ENCODE results near the gene LNPEP. TPM values are rescaled to one million over a fixed set of nuclear protein-coding genes. Genes with fewer than 3 reads are reported as not detected.

Gene LNPEP
- total and polyA plus RNA-seq, 10 of the 15 experiments (the other 5 are each of a cell fraction or from before 2014, with no cell fraction given): 5.6 to 54.9 (median 25.0) TPM

DNA sequence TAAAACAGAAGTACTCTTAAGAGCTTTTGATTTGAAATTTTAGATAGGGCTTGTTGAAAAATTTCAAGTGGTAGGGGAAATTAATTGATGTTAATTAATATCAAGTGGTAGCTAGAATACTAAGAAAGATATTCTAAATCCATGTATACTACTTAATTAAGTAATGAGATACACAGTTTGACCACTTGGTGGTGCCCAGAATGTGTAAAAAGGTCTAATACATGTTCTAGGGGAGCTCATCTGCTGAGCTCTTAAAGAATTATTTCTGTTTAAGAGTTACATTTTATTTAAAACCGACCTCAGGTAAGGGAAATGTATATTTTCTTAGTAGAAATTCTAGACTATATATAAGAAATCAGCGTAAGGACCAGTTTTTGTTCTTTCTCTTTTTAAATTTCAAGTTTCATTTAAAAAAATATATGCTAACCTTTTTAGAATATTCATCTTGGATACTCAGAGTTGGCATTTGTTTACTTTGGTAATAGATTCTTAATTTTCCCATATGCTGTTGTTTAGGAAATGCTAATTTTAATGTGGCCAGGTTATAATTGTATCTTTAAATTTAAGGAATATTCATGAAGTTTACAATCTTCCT, 61.5 kb downstream of the LNPEP start (continued):
- TF ChIP-seq, protein P1, sequence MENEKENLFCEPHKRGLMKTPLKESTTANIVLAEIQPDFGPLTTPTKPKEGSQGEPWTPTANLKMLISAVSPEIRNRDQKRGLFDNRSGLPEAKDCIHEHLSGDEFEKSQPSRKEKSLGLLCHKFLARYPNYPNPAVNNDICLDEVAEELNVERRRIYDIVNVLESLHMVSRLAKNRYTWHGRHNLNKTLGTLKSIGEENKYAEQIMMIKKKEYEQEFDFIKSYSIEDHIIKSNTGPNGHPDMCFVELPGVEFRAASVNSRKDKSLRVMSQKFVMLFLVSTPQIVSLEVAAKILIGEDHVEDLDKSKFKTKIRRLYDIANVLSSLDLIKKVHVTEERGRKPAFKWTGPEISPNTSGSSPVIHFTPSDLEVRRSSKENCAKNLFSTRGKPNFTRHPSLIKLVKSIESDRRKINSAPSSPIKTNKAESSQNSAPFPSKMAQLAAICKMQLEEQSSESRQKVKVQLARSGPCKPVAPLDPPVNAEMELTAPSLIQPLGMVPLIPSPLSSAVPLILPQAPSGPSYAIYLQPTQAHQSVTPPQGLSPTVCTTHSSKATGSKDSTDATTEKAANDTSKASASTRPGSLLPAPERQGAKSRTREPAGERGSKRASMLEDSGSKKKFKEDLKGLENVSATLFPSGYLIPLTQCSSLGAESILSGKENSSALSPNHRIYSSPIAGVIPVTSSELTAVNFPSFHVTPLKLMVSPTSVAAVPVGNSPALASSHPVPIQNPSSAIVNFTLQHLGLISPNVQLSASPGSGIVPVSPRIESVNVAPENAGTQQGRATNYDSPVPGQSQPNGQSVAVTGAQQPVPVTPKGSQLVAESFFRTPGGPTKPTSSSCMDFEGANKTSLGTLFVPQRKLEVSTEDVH (IDR thresholded peaks at IDR 0.05; ENCODE audit: low read depth, partially characterized antibody): no peak
- TF ChIP-seq EED (IDR thresholded peaks at IDR 0.05; ENCODE audit: low read depth) (no peak), RAD21 (IDR thresholded peaks at IDR 0.05; ENCODE audit: insufficient read depth, low read depth, low read length) (peak; percentile 47)

DNA sequence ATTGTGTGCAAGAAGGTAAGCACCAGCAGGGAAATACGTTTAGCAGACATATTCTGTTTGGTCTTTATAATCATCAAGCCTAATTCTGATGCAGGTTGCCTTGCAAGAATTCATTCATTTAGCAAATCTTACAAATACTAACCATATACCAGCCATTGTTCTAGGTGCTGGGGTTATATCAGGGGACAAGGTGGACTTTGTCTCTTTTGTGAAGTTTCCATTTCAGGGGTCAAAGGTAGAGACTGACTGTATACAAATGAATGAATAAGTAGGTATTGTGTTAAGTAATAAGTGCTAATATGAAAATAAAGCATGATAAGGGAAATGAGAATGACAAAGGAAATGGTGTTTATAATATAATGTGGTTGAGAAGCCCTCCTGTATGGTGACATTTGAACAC, 64.0 kb downstream of the LNPEP start:
- ChIA-PET SMC1A (ENCODE audit: uncharacterized antibody, unreplicated experiment) (interaction anchor here (4.0 to 7.8 kb wide), 2 partner anchors 130 to 142 kb away, joined by 44 to 104 read pairs; partner anchors contain the start of gene LIX1), POLR2A (no interaction called here), RAD21 (ENCODE audit: unreplicated experiment) (interaction anchor here (1.2 to 4.0 kb wide), 2 partner anchors 142 to 248 kb away, joined by 4 to 45 read pairs; partner anchors contain the start of gene LIX1), CTCF (interaction anchor here (1.0 to 5.6 kb wide), 2 partner anchors 131 to 143 kb away, joined by 3 to 64 read pairs; partner anchors contain the start of gene LIX1)
- no TSS peak for BruUV-seq (replicated peaks)
- WGBS (ENCODE audit: insufficient coverage, insufficient replicate concordance, low lambda C conversion rate, missing lambda C conversion rate): 100% methylated on average over 1 of the region's 1 CpG
- no peak overlapping the region for H2AFZ ChIP-seq (ENCODE audit: control insufficient read depth, low read depth, low read length)
- in situ Hi-C loops (cut with MboI) (loop anchor here (25.0 kb wide), 1 partner anchor 1887 kb away; no protein-coding TSS in a partner anchor), intact Hi-C loops (cut with micrococcal nuclease; ENCODE audit: unreplicated experiment) (loop anchor here (5.0 kb wide), 1 partner anchor 248 kb away; no protein-coding TSS in a partner anchor)
- H3K4me2 ChIP-seq (ENCODE audit: control insufficient read depth, insufficient read depth): no peak overlapping the region
- DNase-seq (ENCODE audit: low read depth, low spot score) (no peak), FAIRE-seq (no peak), ATAC-seq (no peak)
- no peak overlapping the region for H3K9ac ChIP-seq (ENCODE audit: control insufficient read depth, insufficient read depth, low read length)
- no peaks in the 10 kb centered on the region for H3K9me3 ChIP-seq (replicated peaks; ENCODE audit: control insufficient read depth, insufficient read depth, low read length)
- no peaks in the 10 kb centered on the region for H3K4me1 ChIP-seq (ENCODE audit: control insufficient read depth, insufficient read depth, low read length)
- no peaks in the 10 kb centered on the region for H3K27me3 ChIP-seq (replicated peaks in 1 of 2; ENCODE audit: control insufficient read depth in 2 of 2, insufficient read depth in 2 of 2, low read length in 1 of 2)
- no peak overlapping the region for H3K4me3 ChIP-seq
- no peaks in the 10 kb centered on the region for H4K20me1 ChIP-seq (ENCODE audit: control insufficient read depth, insufficient read depth)
- no peaks in the 10 kb centered on the region for H3K79me2 ChIP-seq (ENCODE audit: control insufficient read depth, insufficient read depth, low read length)
- no peak overlapping the region for H3K27ac ChIP-seq (ENCODE audit: control insufficient read depth, insufficient read depth)
- peaks cover 4 to 36% of the 10 kb centered on the region in 2 experiments for H3K36me3 ChIP-seq (ENCODE audit: control insufficient read depth in 2 of 2, insufficient read depth in 2 of 2, low read length in 1 of 2)
- TF ChIP-seq SMAD1 (IDR thresholded peaks at IDR 0.05; ENCODE audit: low read depth, partially characterized antibody) (no peak), BHLHE40 (IDR thresholded peaks at IDR 0.05; ENCODE audit: borderline replicate concordance in 1 of 2, low read depth in 2 of 2, low read length in 1 of 2) (no peak), MTA2 (IDR thresholded peaks at IDR 0.05; ENCODE audit: low read depth) (no peak), ZBED1 (IDR thresholded peaks at IDR 0.05; ENCODE audit: borderline replicate concordance) (no peak), YBX1 (IDR thresholded peaks at IDR 0.05) (no peak), YY1 (IDR thresholded peaks at IDR 0.05; ENCODE audit: low read depth, low read length) (no peak), EGR1 (IDR thresholded peaks at IDR 0.05; ENCODE audit: borderline replicate concordance in 1 of 2, low read depth in 2 of 2, low read length in 2 of 2) (no peak), BMI1 (IDR thresholded peaks at IDR 0.05; ENCODE audit: borderline replicate concordance) (no peak)
- TF ChIP-seq, protein P2, sequence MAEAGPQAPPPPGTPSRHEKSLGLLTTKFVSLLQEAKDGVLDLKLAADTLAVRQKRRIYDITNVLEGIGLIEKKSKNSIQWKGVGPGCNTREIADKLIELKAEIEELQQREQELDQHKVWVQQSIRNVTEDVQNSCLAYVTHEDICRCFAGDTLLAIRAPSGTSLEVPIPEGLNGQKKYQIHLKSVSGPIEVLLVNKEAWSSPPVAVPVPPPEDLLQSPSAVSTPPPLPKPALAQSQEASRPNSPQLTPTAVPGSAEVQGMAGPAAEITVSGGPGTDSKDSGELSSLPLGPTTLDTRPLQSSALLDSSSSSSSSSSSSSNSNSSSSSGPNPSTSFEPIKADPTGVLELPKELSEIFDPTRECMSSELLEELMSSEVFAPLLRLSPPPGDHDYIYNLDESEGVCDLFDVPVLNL (IDR thresholded peaks at IDR 0.05; ENCODE audit: low read depth, low read length): no peak
- TF ChIP-seq, protein P3, sequence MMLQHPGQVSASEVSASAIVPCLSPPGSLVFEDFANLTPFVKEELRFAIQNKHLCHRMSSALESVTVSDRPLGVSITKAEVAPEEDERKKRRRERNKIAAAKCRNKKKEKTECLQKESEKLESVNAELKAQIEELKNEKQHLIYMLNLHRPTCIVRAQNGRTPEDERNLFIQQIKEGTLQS (IDR thresholded peaks at IDR 0.05; ENCODE audit: borderline replicate concordance, extremely low read depth, low read depth, low read length): no peak
- TF ChIP-seq, protein P4, sequence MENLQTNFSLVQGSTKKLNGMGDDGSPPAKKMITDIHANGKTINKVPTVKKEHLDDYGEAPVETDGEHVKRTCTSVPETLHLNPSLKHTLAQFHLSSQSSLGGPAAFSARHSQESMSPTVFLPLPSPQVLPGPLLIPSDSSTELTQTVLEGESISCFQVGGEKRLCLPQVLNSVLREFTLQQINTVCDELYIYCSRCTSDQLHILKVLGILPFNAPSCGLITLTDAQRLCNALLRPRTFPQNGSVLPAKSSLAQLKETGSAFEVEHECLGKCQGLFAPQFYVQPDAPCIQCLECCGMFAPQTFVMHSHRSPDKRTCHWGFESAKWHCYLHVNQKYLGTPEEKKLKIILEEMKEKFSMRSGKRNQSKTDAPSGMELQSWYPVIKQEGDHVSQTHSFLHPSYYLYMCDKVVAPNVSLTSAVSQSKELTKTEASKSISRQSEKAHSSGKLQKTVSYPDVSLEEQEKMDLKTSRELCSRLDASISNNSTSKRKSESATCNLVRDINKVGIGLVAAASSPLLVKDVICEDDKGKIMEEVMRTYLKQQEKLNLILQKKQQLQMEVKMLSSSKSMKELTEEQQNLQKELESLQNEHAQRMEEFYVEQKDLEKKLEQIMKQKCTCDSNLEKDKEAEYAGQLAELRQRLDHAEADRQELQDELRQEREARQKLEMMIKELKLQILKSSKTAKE (IDR thresholded peaks at IDR 0.05; ENCODE audit: low read depth, poor library complexity, severe bottlenecking): no peak

All from GM12878 (cell line).